MCF 10A (cell line): ENCODE results near the gene TMEM132D. TPM values are rescaled to one million over a fixed set of nuclear protein-coding genes. Genes with fewer than 3 reads are reported as not detected.

Source experiments
- BruUV-seq: library from RNA; stranded (reverse); fragments of 400-500 nt; replicated peaks from 2 replicates; lab custom pipeline; 2021; lab: Mats Ljungman, UMichigan
- CTCF ChIA-PET: fragments of 300-600 bp; sonication (Branson Sonifier 250); formaldehyde crosslinking; extraction: SDS; loops from one replicate; lab custom pipeline; 2021; ENCODE audit warnings: antibody characterized with exemption, inconsistent platforms; lab: Yijun Ruan, JAX
- POLR2A ChIA-PET: fragments of 300-600, 350-650 bp; sonication (Branson Sonifier 250); formaldehyde crosslinking; extraction: SDS; loops from one replicate; lab custom pipeline; 2020; ENCODE audit warnings: antibody characterized with exemption, inconsistent platforms; lab: Yijun Ruan, JAX
- DNase-seq: peaks from one replicate; pipeline ENCODE4 v3.0.0-alpha.2; 2018; ENCODE audit not compliant: unreplicated experiment
- H3K27ac Mint-ChIP-seq: one replicate; pipeline ENCODE4 v1.8.0; 2022; ENCODE audit warnings: mild to moderate bottlenecking, low read depth, mixed read lengths; ENCODE audit not compliant: unreplicated experiment
- H3K27me3 Mint-ChIP-seq: one replicate; pipeline ENCODE4 v1.8.0; 2022; ENCODE audit warnings: mixed read lengths; ENCODE audit not compliant: insufficient read depth, unreplicated experiment
- H3K36me3 Mint-ChIP-seq: one replicate; pipeline ENCODE4 v1.8.0; 2022; ENCODE audit warnings: mild to moderate bottlenecking, moderate library complexity, mixed read lengths; ENCODE audit not compliant: insufficient read depth, unreplicated experiment
- H3K4me1 Mint-ChIP-seq: one replicate; pipeline ENCODE4 v1.8.0; 2022; ENCODE audit warnings: mixed read lengths; ENCODE audit not compliant: insufficient read depth, unreplicated experiment
- H3K4me3 Mint-ChIP-seq: one replicate; pipeline ENCODE4 v1.8.0; 2022; ENCODE audit warnings: mild to moderate bottlenecking, moderate library complexity, mixed read lengths; ENCODE audit not compliant: unreplicated experiment
- H3K9me3 Mint-ChIP-seq: one replicate; pipeline ENCODE4 v1.8.0; 2022; ENCODE audit warnings: mixed read lengths; ENCODE audit not compliant: unreplicated experiment
- CTCF ChIP-seq: fragments of 200-600 bp; IDR thresholded peaks from one replicate; pipeline ENCODE4 v1.8.0; 2022; ENCODE audit warnings: antibody characterized with exemption, mild to moderate bottlenecking; ENCODE audit not compliant: unreplicated experiment
- intact Hi-C: fragments of 100-400 bp; cut with micrococcal nuclease; formaldehyde crosslinking; loops from 2 replicates; pipeline ENCODE4 v1.14.1; 2022
- total RNA-seq: library from RNA; stranded (reverse); gene quantifications from 2 replicates; pipeline ENCODE4 v1.2.3, GENCODE V29; 2022

The TMEM132D gene
- total RNA-seq, 1 experiment from 2014 or later: not detected

- CTCF ChIA-PET: no interaction called here
- no peak overlapping the region for H3K4me3 Mint-ChIP-seq
- no peaks in the 10 kb centered on the region for H3K27me3 Mint-ChIP-seq
- no peak for DNase-seq
- H3K36me3 Mint-ChIP-seq: no peaks in the 10 kb centered on the region
- POLR2A ChIA-PET: interaction anchor here (0.7 kb wide), 1 partner anchor 39 kb away, joined by 3 read pairs; no protein-coding TSS in a partner anchor
- no peaks in the 10 kb centered on the region for H3K4me1 Mint-ChIP-seq
- no peaks in the 10 kb centered on the region for H3K9me3 Mint-ChIP-seq
- TF ChIP-seq CTCF: no peak
- no TSS peak for BruUV-seq
- no peak overlapping the region for H3K27ac Mint-ChIP-seq
- intact Hi-C loops: no loop called here
Observed at GRCh38 chr12:129559776-129560175, 344.0 kb downstream of the TMEM132D start.

DNA sequence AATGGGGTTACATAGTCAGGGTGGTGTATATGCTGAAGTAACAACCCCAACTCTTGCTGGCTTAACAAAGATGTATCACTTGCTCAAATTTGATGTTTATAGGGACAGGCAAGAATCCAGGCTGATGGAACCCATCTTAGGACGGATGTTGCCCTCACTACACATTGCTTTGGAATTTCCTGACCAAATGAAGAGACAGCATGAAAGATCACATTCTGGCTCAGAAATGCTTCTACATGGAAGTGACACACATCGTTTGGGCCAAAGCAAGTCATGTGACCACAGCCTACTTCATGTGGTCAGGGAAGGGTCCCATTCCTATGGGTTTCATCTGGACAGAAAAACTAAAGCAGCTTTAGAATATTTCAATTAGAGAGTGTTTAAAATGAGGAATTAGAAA lies 345.8 kb downstream of the TMEM132D start:
- H3K27me3 Mint-ChIP-seq: no peaks in the 10 kb centered on the region

GRCh38 chr12:129556082-129556481 lies 347.7 kb downstream of the TMEM132D start:
- Mint-ChIP-seq H3K36me3 (no peaks in the 10 kb centered on the region), H3K4me3 (no peak overlapping the region), H3K4me1 (no peaks in the 10 kb centered on the region), H3K9me3 (peaks cover 11% of the 10 kb centered on the region), H3K27ac (no peak overlapping the region), H3K27me3 (no peaks in the 10 kb centered on the region)
- no peak for TF ChIP-seq CTCF
- intact Hi-C loops: no loop called here
- ChIA-PET CTCF (no interaction called here), POLR2A (no interaction called here)
- no TSS peak for BruUV-seq
- DNase-seq: no peak

More for the DNA sequence above, 345.8 kb downstream of the TMEM132D start:
- DNase-seq: no peak
- no peak overlapping the region for H3K4me3 Mint-ChIP-seq
- POLR2A ChIA-PET: no interaction called here
- intact Hi-C loops: no loop called here
- no peaks in the 10 kb centered on the region for H3K4me1 Mint-ChIP-seq
- no peaks in the 10 kb centered on the region for H3K36me3 Mint-ChIP-seq
- no TSS peak for BruUV-seq
- CTCF ChIA-PET: interaction anchor here (0.7 kb wide), 1 partner anchor 139 kb away, joined by 3 read pairs; no protein-coding TSS in a partner anchor
- no peak overlapping the region for H3K27ac Mint-ChIP-seq
- H3K9me3 Mint-ChIP-seq: peaks cover 11% of the 10 kb centered on the region
- no peak for TF ChIP-seq CTCF

DNA sequence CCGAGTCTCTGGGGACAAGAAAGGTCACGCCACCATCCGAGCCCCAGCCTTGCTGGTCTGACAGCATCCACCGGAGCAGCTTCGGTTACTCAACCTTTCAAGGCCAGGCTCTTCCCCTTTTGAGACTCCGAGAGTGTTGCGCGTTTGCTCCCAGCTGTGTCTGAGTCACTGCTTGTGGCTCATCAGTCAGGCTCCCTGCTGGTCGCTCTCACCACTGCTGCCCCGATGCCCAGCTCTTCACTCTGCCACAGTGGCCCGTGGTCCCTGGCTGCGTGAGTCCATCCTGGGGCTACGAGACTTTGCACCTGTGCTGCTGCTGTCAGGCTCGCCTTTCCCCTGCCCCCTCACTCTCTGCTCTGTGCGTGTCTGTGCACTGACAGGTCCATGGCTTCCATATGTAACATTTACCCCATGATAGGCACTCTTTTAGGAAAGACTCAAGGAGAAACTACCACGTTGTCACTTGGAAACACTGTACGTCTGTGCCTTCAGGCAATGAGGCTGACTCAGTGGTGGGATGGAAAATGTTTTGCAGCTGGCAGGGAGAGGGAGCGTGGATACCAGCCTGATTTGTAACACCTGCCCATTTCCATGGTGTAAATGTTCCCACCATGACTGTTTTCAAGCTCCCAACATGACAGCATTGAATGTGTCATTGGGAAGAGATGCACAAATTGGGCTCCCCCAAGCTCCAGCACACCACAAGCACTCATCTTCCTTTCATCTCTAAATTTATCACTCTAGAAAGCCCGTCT lies 350.7 kb downstream of the TMEM132D start:
- Mint-ChIP-seq H3K4me1 (peaks cover 5% of the 10 kb centered on the region), H3K27me3 (no peaks in the 10 kb centered on the region), H3K4me3 (no peak overlapping the region), H3K27ac (no peak overlapping the region), H3K9me3 (peaks cover 11% of the 10 kb centered on the region), H3K36me3 (no peaks in the 10 kb centered on the region)
- POLR2A ChIA-PET: interaction anchor here (0.8 kb wide), 1 partner anchor 22 kb away, joined by 5 read pairs; no protein-coding TSS in a partner anchor
- intact Hi-C loops: no loop called here
- CTCF ChIA-PET: interaction anchor here (1.0 kb wide), 1 partner anchor 113 kb away, joined by 3 read pairs; no protein-coding TSS in a partner anchor
- no peak for TF ChIP-seq CTCF
- BruUV-seq: no TSS peak
- peak; percentile 80 for DNase-seq
